Stromal cell of bone marrow (primary cell): ENCODE measurements around the gene FYN.

Source experiments
- DNase-seq: peaks from one replicate; pipeline ENCODE4 v3.0.0-alpha.2; 2012; ENCODE audit warnings: low read depth

The FYN gene

DNA sequence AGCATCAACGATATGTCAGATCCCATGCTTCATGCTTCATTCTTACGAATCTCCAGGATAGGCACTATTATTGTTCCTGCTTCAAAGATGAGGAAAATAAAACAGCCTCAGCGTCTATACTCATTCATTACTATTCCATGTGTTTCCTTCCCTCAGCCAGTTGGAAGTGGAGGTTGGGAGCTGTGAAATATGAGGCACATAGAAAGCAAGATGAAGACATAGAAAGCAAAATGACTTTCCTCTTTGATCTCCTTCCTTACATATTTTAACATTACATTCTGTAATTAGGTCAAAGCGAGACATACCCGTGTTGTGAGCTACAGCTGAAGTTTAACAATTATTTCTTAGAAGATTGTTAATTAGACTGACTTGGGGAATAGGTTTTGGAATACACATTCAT lies 125.4 kb downstream of the FYN start:
- no peak for DNase-seq

DNA sequence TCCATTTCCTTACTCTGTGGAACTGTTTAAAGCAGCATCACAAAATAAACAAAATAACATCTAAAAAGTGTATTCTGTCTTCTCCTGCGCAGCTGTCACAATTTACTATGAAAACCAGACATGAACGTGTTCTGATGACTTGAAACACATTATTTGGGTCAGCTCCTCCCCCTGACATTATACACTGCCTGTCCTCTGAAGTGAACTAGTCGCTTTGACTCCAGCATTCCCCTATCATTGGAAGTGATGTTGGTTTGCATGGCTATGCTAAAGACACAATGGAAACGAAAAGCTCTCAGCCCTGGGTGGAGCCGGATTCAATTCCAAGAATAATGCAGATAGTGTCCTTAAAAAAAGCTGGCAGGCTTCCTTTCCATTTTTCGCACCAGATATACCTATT lies 125.9 kb downstream of the FYN start:
- DNase-seq = no peak

DNA sequence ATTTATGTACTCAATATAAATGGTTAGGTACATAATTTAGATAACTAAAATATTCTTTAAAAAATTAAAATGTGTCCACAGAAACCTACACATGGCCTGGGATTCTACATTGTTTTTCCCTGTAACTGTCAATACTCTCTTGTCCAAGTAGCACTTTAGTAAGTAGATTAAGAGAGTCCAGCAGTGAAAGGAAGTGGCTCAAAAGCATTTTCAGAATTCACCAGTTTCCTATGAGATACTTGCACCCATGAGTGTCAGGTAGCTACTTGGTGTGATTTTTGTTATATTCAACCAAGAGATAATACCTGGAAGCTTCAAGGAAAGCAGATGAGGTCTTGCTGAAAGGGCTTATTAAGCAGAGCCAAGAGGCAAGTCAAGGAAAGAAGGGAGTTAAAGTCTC lies 126.3 kb downstream of the FYN start:
- DNase-seq = no peak

DNA sequence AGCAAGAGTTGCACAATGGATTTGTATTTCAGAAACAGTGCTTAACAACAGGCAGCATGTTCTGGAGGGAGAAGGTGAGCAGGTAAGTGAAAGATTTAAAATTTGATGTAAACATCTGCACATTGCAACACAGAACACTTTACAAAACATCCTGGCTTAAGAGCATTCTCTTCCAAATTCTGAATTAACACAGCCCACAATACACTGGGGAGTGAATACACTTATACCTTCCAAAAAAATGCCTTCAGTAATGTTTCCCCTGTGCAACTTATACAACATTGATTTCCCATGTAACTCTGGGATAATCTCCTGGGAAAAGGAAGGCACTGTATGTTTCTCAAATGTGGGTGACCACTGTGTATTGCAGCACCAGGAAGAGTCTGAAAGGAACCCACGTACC lies 127.6 kb downstream of the FYN start:
- no peak for DNase-seq

DNA sequence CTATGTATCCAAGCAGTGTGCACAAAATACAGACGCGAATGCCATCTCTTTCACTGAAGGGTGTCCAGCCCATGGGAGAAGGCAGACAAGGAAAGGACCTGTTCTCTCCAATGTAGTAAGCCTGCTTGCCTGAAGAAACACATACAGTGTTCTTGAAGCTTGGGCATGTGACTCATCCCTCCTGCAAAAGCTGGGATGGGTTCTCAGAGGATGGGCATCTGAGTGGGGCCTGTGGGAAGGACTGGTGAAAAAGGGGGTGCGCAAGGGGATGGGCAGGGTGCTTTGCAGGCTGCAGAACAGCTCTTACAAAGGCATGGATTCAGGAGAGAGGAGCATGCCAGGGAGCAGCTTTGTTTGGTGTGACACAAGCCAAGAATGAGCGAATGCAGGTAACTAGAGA lies 128.1 kb downstream of the FYN start:
- DNase-seq = no peak

DNA sequence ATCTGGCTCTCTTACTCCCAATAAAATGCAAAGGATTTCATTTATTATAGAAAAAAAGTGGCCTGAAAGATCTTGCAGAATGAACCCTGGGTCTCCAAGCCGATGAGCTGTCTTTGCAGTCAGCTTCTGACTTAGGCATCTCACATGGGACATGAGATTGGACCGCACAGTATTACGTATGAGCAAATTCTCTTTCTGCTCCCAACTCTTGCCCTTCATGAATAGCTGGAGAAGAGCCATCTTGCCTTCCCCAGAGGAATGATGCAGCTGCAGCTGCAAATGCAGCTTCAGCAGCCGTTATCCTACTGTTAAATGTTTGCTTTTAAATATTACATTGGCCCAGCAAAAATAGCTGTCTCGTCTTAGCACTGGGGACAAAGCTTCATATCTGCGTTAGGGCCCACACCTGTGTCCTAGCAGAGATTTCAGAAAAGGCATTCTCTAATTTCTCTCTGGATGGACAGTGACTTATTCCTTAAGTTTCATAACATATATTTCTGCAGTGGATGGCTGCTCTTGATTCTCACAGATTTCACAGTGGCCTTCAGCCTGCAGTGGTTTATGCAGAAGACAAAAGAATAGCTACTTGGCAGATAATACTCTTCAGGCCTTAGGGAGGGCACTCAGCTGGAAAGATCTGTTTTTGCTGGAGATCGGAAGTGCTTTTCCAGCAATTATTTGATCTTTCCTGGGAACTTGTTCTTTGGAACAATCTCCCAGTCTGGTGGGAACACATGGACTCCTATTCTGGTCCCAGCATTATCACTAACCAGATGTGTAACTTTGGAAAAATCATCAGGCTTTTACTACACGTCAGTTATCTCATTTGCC lies 129.2 kb downstream of the FYN start:
- peak; percentile 97 for DNase-seq

DNA sequence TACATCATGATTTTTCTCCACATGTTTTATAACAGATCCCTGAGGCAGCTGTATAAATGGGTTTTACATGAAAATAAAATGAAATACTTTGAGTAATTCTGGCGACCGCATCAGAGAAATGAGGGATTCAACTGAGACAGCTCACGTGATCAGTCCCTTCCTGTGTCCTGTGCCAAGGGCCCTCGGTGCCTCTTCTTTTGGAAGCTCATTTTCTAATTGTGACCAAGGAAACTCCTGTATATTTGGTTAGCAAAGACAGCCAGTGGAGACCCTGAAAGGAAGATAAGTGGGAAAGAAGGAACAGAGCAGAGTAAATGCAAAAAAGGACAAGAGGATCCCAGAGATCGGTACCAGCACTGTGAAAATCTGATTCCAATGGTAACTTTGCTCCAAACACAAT lies 129.9 kb downstream of the FYN start:
- DNase-seq = no peak

DNA sequence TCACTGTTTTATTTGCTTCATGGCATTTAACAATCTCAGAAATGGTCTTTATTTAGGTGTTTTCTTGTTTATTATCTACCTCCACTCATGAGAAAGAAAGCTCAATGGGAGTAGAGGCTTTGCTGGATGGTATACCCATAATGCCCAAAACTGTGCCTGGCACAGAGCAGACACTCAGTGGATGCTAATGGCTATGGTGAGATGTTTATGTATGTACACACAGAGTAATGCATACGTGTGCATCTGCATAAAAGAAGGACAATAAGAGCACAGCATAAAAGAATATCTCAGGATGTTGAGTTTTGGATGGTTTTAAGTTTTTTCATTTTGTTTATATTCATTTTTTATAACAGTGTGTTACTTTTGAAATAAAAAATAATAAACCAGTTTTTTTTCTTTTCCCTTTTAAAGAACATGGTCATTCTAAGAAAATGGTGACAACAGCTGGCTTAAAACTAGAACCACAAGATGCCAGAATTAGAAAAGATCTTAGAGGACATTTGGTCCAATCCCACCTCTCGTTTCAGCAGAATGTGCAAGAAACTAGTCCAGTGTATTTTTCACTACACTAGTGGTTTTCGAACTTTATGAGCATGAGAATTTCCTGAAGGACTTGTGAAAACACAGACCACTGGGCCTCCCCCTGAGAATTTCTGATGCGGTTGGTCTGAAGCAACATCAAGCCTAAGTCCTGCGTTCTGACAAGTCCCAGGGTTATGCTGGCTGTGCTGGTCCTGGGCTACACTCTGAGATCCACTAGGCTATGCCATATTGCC lies 131.9 kb downstream of the FYN start:
- no peak for DNase-seq

DNA sequence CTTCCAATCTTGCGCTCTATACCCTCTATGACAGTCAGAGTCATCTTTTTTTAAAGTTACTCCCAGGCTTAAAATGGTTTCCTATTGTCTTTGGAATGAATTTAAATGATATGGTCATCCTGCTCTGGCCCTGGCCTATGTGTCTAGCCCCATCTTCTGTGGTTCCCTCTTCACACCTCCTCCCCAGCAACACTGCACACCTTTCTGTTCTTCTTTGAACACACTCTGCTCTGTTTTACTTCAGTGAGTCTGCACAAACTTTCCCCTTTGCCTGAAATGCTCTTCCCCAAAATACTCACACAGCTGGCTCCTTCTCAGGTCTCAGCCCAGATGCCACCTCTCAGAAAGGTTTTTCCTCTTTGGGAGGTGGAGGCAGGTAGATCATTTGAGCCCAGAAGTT lies 132.7 kb downstream of the FYN start:
- no peak for DNase-seq

DNA sequence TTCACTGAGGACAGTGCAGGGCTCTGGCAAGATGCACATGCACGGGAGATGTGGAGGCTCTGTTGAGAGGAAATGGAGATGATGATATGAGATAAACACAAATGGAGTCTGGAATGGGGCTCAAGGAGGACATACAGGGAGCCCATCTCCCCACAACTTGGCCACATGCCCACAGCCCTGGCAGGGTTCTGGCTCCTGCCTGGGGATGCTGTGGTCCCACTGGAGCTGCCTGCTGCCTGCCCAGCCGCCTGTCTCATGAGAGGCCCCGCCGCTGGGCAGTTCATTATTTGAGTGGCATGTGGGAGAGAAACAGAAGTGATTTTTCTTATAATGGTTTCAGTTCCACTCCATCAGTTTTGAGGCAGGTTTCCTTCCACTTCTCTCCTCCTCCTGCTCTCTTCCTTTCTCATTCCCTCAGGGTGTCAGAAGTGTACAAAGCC lies 134.0 kb downstream of the FYN start:
- no peak for DNase-seq

DNA sequence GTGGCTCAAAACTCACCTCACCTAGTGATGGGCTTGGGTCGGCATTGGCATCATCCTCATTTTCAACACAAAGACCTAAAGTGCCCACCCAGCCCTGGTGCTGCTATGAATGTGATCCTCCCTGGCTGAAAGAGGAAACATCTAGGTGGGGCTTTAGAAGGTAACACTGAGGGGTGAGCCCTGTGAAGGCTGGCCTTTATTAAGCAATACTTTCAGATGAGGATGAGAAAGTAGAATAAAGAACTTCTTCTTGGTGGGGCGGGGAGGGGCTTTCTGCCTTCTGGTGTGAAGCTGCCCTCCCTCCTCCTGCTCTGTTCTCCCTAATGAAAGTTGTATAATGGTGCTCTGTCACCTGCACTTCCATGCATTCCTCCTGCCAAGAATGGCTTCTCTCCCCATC lies 134.6 kb downstream of the FYN start:
- no peak for DNase-seq

DNA sequence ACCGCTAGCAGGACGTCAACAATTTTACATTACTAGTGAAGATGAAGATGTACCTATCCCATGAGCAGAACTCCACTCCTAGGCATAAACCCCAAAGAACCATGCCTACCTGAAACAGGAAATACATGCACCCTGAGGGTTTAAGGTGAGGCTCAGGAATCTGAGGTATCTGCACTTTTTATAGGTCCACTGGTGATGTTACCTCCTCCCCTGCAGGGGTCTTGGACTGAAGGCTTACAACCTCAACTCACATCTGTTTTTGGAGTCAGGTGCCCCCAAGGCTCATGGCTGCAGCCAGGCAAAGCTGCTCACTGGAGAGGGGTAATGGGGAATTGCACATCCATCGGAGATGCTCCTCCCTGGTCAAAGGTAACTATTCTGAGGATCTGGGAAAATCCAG lies 135.1 kb downstream of the FYN start:
- DNase-seq = no peak

DNA sequence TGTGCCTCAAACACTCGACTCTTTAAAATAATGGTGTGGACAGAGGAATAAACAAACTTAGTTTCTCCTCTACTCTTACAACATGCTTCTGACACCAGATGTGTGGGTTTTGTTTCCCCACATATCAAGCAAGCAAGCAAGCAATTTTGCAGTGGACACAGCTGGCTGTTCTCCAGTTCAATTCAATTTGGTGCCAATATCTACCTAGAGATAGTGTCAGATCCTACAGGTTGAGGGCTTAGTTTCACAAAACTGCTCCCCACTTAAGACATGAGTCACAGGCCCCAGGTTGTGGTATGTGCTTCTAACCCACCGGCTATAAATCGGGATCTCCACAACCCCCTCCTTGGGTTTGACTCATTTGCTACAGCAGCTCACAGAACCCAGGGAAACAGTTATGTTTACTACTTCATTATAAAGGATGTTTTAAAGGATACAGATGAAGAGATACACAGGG lies 136.2 kb downstream of the FYN start:
- no peak for DNase-seq

DNA sequence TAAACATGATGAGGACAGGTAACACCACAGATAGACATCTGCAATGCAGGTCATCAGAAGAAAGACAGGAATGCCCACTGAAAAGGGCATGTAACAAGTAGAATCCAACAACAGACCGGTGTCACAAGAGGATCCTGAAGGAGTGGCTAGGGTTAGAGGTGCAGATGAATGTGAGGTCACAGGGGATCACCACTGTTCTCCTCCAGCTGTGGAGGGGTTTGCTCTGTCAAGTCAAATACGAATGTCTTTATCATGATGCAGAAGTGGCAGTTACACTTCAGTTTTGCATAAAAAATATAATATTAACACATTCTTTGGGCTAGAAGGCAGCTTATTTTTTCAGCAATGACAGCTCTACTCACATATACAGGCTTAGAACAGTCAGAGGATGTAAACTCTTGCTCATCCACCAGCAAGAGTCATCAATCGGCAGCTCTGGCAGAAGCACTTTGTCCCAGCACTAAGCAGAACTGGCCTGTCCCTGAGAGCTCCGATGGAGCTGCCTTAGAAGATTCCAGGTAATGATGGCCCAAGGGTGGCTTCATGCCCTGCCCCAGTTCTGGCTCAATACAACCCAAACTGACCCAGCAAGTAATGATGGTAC lies 137.1 kb downstream of the FYN start:
- DNase-seq = no peak

DNA sequence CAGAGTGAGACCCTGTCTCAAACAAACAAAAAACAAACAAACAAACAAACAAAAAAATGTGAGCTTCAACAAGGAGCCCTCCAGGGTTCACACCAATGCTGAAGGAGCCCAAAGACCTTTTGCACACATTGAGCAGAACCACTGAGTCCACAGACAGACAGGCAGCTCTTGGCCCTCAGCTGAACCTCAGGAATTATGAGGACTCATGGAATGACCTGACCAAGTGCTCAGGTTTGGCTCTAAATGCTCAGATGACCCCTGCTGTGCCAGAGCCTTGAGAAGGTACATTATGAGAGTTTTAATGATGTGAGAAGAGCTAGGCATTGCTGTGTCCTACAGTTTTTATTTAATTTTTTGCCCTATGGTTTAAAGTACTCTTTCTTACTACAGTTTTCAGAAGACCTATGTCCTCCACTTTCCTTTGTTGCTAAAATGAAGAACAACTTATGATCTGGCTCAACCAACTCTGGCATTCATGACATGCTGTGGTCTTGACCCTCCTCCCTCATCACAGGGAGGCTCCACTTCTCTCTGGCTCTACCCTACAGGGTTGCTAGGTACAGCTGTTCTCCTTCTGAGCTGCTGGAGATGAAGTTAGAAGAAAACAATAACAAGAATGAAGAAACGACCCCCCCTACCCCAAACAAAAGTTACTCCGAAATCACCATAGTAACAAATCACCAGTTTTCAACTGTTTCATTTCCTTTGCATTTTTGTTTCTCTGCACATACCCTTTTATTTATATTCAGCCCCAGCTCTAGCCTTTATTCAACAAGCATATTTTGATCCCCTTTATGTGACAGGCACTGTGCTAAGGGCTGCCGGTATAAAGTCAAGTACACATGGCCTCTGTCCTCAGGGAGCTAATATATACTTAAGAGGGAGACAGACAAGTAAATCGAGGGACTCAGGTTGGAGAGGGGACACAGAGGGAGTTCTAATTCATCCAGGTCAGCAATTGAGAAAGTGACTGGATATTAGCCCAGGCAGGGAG lies 138.9 kb downstream of the FYN start:
- DNase-seq = no peak

DNA sequence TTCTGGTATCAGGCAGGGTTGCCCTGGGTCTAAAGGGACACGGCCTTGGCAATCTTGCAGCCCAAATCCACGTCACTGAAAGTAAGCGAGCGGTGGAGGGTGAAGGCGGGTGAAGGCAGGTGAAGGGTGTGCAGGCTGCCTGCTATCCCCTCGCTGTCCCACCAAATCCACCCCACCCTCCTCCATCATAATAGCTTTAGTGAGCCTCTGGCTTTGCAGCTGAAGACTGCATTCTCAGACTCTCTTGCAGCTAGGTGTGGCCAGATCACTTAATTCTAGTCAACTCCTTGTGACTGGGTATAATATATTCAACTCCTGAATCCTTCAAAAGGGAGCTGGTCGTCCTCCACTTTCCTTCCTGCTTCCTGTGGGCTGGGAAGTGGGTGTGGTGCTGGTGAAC lies 140.9 kb downstream of the FYN start:
- DNase-seq = no peak

DNA sequence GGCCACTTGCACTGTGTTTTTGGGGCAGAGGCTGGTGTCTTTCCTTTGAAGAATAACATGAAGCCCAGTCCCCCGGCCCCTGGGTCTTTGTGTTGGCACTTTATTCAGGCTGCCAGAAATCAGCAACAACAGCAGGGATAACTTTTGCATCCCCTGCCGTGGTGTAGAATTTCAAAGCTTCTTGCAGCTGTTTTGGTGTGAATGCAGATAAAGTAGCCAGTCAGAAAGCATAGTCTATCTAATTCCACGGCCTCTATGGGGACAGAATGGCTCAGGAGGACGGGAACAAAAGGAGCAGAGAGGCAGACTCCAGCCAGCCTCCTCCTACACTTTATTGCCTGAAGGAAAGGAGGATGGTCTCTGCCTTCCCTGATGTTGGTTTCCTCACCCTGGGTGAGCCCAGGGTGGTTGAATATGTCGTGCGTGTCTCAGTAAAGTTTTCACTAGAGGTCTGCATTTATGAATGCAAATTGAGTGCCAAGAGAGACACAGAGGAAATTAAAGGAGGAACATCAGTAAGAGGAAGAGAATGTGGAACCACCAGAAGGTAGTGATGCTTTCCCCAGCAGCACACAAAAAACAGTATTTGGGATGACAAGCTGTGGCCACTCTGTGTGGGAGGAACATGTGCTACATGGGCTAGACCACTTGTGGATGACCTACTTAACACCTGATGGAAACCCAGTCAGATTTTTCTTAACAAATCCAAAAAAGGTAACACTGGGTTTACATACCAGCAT lies 141.6 kb downstream of the FYN start:
- DNase-seq = no peak

DNA sequence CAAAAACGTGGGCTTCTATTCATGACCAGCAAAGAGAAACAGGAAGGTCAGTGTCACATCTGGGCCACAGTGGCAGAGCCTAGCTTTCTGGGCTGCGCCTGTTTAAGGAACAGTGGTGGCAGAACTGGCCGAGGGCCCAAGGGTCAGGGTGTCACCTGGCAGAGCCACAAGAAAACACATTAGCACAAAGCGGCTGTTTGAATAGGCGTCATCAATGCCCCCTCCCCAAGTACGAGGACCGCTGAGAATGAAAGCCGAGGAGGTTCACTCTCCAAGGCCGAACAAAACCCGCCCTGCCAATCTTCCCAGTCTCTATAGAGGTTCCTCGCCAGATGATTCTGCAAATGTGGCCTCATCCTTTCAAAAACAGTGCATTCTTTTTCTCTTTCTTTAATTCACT lies 142.4 kb downstream of the FYN start:
- no peak for DNase-seq

DNA sequence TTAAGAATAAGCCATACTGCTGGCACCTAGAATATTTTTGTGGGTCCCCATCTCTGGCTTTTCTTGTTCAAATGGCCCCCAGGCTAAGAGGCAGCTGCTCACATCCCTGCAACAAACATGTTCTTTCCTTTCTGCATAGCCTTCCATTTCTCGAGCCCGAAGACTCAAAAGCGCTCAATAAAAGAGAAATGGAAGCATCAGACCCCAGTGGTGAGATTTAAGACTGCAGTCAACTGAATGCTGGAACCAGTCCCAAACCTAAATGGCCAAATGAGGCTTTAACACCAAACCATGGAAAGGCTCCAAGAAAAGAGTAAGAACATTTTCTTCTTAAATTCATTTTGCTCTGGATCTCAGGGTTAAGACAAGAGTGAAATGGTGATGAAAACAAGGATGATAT lies 145.4 kb downstream of the FYN start:
- no peak for DNase-seq

DNA sequence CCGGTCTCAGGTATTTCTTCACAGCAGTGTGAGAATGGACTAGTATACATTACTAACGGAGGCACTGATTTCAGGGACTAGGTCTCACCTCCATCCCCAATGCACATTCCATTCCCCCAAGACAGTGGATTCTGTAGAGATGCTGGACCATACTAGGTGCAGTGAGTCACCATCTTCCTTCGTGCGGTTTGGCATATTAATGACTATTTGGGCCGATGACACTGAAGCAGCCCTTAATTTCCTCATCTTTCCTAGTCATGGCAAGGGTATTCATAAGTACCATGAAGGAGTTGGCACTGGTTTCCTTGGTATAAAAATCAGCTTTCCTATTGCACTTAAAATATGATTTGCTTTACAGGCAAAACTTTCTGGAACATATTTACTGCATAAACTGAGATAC lies 146.2 kb downstream of the FYN start:
- DNase-seq = no peak

DNA sequence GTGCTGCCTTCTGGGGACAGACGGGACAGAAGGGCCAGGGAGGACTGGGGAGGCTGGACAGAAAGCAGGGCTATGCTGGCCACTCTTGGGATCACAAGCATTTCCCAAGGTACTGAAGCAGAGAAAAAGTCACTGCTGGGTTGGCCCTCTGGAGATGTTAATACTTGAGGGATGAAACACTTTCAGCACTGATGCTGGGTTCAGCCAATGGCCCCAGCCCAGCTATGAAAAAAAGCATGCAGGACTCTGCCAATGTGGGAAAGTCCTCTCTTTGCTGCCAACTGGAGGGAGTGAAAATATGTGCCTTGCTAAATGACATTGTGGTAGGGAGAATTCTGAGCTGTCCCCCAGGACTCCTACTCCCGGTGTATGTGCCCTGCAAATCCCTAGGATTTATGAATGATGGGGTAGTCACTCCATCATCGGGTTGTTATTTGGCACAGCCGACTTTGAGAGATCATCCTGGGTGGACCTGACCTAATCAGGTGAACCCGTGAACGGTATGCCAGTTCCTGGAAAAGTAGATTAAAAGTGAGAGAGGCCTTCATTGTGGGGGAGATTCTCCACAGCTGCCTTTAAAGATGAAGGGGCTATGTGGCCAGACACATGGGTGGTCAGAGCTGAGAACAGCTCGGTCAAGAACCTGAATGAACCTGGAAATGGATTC lies 147.7 kb downstream of the FYN start:
- DNase-seq = peak; percentile 58
